Mesodermal cell (in vitro differentiated cells): ENCODE data around the gene SEC61B.

Experiments
- H3K27ac ChIP-seq: 2 replicates; pipeline ENCODE4 v1.7.0; 2013; ENCODE audit warnings: mild to moderate bottlenecking, low read depth, low read length, moderate library complexity; ENCODE audit not compliant: severe bottlenecking
- H3K36me3 ChIP-seq: 2 replicates; pipeline ENCODE4 v1.7.1; 2013; ENCODE audit warnings: mild to moderate bottlenecking, low read length, moderate library complexity; ENCODE audit not compliant: control insufficient read depth, insufficient read depth
- H3K4me1 ChIP-seq: one replicate; pipeline ENCODE4 v1.7.1; 2013; ENCODE audit warnings: mild to moderate bottlenecking, low read length; ENCODE audit not compliant: insufficient read depth, control insufficient read depth, poor library complexity, severe bottlenecking
- H3K4me3 ChIP-seq: 2 replicates; pipeline ENCODE4 v1.7.0; 2013; ENCODE audit warnings: low read length, control low read depth, mild to moderate bottlenecking; ENCODE audit not compliant: insufficient read depth, poor library complexity, severe bottlenecking; ENCODE audit errors: extremely low read depth
- H3K9me3 ChIP-seq: 2 replicates; pipeline ENCODE4 v1.7.1; 2013; ENCODE audit warnings: mild to moderate bottlenecking, low read length, moderate library complexity; ENCODE audit not compliant: control insufficient read depth
- WGBS, 2 experiments: methylation state at CpG; one replicate each; pipeline ENCODE4 v1.1.5; 2013; ENCODE audit warnings: missing lambda C conversion rate in 2 of 2; ENCODE audit not compliant: insufficient coverage in 2 of 2; 5-methylcytosine and 5-hydroxymethylcytosine counted together

SEC61B gene

DNA sequence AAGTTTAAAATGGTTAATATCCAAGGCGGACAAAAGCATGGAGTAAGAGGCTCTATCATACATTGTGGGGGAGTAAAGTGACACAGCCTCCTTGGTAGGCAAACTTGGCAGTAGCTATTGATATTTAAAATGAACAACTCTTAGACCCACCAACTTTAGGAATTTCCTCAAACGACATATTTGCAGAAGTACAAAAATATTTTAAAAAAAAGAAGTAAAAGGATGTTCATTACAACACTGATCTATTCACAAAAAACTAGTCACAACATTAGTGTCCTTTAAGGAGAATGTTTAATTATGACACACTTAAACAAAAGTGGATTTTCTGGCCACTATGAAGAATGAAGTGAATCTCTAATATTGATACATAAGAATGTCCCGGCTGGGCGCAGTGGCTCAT lies 2.1 kb upstream of the SEC61B start:
- 100% methylated on average over 2 of the region's 4 CpGs; no CpG with 5 or more reads in 1 of the 2 experiments for WGBS, 2 experiments
- H3K27ac ChIP-seq: no peak overlapping the region
- H3K36me3 ChIP-seq: peaks cover 49% of the 10 kb centered on the region
- H3K9me3 ChIP-seq: no peaks in the 10 kb centered on the region
- peak overlapping the region; percentile 92 for H3K4me3 ChIP-seq
- H3K4me1 ChIP-seq: no peaks in the 10 kb centered on the region

DNA sequence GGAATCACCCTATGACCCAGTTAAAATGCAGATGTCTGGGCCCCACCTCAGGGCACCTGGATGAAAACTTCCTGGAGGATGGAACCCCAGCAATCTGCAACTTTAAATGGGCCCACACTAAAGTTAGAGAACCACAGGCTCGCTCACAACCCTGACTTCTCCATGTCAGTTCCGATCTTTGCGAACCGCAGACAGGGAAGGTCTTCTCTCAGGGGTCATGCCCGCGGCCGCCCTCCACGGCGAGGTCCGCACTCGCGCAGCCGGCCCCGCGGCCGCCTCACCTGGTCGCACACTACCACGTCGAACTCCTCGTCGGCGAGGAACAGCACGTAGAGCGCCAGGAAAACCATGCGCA lies 839 bp upstream of the SEC61B start:
- Histone ChIP-seq H3K9me3 (no peaks in the 10 kb centered on the region), H3K27ac (peak overlapping the region; percentile 99), H3K4me1 (no peaks in the 10 kb centered on the region), H3K4me3 (peak overlapping the region; percentile 92), H3K36me3 (peaks cover 54% of the 10 kb centered on the region)
- WGBS, 2 experiments: 1% methylated on average over 22 to 24 of the region's 25 CpGs

DNA sequence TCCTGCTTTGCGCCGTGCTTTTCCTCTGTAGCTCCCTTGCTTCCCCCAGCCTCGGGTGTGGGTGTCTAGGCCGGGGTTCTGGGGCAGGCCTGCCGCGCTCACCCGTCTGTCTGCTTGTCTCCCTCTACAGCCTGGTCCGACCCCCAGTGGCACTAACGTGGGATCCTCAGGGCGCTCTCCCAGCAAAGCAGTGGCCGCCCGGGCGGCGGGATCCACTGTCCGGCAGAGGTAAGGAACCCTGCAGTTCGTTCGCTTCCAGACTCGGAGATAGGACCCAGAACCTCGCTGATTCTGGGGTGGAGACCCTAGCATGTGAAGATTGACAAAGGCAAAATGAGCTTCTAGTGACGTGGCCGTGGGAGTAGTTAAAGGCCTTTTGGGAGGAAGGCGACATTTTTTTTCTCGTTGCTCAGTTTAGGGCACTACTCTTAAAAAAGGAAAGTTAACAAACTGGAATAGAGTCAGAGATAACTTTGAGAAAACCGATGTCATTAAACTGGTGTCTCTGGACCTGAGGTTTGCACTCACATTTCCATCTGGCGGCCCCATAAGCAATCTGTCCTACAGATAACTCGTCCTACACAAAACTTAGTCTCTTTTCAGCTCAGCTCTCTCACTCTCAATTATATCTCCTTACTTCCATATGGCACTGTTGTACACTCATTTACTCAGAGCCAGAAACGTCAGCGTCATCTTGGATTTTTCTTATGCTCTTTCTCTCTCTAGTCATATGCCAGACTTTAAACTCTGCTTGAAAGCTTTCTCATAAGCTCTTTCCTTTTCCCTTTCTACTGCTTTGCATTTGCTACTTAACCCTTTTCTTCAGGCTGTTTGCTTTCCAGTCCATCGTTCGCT lies 561 bp downstream of the SEC61B start:
- Histone ChIP-seq H3K4me3 (peak overlapping the region; percentile 92), H3K9me3 (no peaks in the 10 kb centered on the region), H3K27ac (peak overlapping the region; percentile 99), H3K36me3 (peaks cover 57% of the 10 kb centered on the region), H3K4me1 (no peaks in the 10 kb centered on the region)
- 15% methylated on average over 27 to 28 of the region's 30 CpGs for WGBS, 2 experiments

DNA sequence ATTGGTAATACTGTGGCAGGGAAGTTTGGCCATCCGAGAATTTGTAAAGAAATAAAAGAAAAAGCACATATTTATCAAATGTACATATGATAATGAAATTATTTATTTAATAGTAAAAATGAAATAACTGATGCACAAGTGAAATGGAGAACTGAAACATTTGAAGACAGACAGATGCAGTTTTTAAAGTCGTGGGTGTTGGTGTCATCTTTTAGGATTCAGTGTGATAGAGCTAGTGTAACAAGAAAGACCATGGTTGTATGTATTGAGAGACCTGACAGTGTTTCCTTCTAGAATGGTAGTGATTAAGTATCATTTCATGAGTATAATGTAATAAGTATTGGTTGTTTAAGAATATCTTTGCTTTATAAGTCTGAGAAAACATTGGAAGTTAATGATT lies 2.4 kb downstream of the SEC61B start:
- H3K9me3 ChIP-seq: no peaks in the 10 kb centered on the region
- WGBS, 2 experiments: 94 to 100% methylated on average over 1 of the region's 2 CpGs
- H3K4me3 ChIP-seq: no peak overlapping the region
- H3K27ac ChIP-seq: no peak overlapping the region
- no peaks in the 10 kb centered on the region for H3K4me1 ChIP-seq
- H3K36me3 ChIP-seq: peaks cover 61% of the 10 kb centered on the region

DNA sequence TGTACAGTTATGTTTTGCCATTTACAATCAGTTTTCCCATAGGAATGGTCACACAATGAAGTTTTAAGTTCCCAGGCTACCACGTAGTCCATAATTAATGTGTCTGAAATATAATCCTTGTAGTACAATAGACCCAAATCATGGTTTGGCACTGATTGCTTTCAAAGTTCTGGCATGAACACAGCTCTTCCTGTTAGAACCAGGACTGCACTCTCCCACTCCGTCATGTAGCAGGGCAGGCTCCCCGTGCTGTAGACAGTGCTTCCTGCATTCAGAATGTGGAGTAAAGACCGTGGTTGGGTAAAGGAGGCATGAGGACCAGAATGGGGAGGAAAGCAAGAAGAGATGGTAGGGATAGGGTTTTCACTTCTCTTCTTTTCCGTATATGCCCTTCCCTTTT lies 4.0 kb downstream of the SEC61B start:
- Histone ChIP-seq H3K27ac (no peak overlapping the region), H3K36me3 (peaks cover 68% of the 10 kb centered on the region)
- 93 to 100% methylated on average over 3 of the region's 5 CpGs for WGBS, 2 experiments

DNA sequence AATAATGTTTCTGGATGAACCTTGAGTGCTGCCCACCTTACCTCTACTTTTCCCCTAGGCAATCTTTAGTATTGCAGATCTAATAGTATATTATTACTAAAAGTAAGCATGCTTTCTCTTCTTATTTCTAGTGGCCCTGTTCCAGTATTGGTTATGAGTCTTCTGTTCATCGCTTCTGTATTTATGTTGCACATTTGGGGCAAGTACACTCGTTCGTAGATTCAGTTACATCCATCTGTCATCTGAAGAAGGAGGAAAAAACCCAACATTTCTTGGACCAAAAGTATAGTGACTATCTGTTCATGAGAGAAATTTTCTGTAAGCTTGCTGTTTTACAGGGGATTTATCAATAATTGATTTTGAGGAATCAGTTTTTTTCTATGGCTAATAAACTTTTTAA lies 8.1 kb downstream of the SEC61B start:
- WGBS, 2 experiments: no CpG with 5 or more reads among the region's 3 CpGs
- H3K36me3 ChIP-seq: peaks cover 79% of the 10 kb centered on the region

More for the DNA sequence above, 4.0 kb downstream of the SEC61B start:
- no peak overlapping the region for H3K4me3 ChIP-seq
- no peaks in the 10 kb centered on the region for H3K9me3 ChIP-seq
- H3K4me1 ChIP-seq: no peaks in the 10 kb centered on the region

DNA sequence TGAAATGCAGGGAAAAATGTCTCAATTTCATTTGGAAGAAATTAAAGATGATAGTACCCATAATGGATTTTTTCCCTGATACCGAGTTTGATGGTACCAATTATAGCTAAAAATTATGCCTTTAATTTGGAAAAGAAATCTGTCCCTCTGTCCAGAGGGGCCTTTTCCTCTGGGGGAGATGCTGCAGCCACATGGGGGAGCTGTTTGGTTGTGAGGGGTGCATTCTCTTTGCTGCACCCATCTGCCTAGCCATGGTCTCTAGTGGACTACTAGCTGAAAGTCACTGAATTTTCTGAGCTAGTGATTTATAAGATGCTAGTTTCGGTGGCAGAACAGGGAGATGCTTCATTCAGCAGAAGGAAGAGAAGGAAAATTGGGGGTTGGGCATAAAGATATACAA lies 9.6 kb downstream of the SEC61B start:
- Histone ChIP-seq H3K36me3 (peaks cover 64% of the 10 kb centered on the region), H3K4me3 (no peak overlapping the region), H3K9me3 (no peaks in the 10 kb centered on the region), H3K27ac (no peak overlapping the region), H3K4me1 (no peaks in the 10 kb centered on the region)
- WGBS, 2 experiments: no CpG with 5 or more reads among the region's 2 CpGs

More for the DNA sequence above, 8.1 kb downstream of the SEC61B start:
- no peaks in the 10 kb centered on the region for H3K4me1 ChIP-seq
- H3K27ac ChIP-seq: no peak overlapping the region
- H3K4me3 ChIP-seq: no peak overlapping the region
- H3K9me3 ChIP-seq: no peaks in the 10 kb centered on the region

DNA sequence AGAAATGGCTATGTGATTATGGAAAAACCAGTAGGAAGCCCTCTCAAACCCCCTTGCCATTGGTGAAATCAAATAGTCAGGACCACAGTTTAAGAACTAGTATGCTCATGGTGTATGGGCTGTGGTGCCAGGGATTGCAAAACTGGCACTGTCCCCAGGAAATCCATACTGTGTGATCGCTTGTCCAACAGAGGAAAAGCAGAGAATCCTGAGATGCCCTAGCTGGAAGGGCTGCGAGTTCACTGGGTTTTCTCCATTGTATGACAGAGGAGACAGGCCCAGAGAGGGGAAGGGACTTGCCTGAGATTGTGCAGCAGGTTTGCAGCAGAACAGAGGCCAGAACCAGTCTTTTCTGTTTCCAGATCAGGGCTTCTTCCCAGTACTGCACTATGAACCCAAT lies 12.5 kb downstream of the SEC61B start:
- Histone ChIP-seq H3K4me1 (peaks cover 6% of the 10 kb centered on the region), H3K4me3 (no peak overlapping the region), H3K36me3 (peaks cover 56% of the 10 kb centered on the region), H3K9me3 (no peaks in the 10 kb centered on the region), H3K27ac (no peak overlapping the region)
- WGBS, 2 experiments: 89 to 97% methylated on average over 2 of the region's 2 CpGs

DNA sequence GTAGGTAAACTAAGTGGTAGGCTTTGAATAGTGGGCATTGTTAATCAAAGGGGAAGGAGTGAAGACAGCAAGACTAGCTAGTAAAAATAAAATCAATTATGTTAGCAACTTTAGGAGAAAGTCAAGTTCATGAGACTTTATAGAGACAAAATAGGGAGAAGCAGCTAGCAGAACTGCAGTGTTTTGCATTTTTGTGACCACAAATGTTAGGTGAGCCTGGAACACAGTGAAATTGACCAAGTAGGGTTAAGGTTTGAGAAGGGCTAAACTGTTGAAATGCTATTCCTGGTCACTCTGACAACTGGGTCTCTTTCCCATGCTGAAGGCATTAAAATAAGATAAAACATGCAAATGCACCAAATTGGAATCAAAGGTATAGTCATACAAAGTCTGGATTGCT lies 13.0 kb downstream of the SEC61B start:
- Histone ChIP-seq H3K27ac (no peak overlapping the region), H3K4me3 (no peak overlapping the region), H3K4me1 (peaks cover 6% of the 10 kb centered on the region), H3K36me3 (peaks cover 56% of the 10 kb centered on the region), H3K9me3 (no peaks in the 10 kb centered on the region)

DNA sequence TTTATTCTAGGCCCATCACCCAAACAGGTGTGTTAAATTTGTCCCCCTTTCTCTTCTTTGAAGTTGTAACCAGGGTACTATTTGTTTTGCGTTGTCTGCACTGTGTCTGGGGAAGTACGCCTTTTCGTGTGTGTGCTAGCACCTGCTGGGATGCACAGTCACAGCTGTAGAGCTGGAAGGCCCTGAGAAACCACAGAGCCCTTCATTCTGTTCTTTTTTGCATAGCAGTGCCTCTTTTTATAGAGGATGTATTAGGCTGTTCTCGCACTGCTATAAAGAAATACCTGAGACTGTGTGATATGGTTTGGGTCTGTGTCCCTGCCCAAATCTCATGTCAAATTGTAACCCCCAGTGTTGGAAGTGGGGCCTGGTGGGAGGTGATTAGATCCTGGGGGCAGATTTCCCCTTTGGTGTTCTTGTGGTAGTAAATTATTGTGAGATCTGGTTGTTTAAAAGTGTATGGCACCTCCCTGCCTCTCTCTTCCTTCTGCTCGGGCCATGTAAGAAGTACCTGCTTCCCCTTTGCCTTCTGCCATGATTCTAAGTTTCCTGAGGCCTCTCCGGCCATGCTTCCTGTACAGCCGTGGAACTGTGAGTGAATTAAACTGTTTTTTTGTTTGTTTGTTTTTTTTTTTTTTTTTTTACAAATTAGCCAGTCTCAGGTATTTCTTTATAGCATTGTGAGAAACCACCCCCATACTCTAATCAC lies 14.0 kb downstream of the SEC61B start:
- Histone ChIP-seq H3K4me3 (no peak overlapping the region), H3K27ac (no peak overlapping the region), H3K9me3 (no peaks in the 10 kb centered on the region), H3K36me3 (peaks cover 52% of the 10 kb centered on the region), H3K4me1 (peaks cover 6% of the 10 kb centered on the region)
- WGBS, 2 experiments: 89 to 100% methylated on average over 2 to 3 of the region's 7 CpGs

DNA sequence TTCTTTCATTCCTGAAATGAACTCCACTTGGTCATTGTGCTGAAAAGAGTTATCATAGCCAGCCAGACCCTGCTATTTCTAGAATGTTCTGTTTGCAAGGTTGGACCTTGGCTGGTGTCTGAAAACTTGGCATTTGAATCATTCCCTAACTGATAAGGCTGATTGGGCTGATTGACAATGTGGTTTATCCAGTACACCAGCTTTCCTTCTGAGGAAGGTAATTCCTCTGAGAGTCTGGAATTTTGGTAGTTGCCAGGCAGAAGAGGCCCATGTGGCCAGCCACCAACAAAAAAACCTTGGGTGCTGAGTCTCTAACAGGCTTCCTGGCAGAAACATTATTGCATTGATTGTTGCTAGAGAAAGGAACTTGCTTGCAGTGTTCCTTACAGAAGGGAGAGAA lies 15.3 kb downstream of the SEC61B start:
- no peak overlapping the region for H3K4me3 ChIP-seq
- peaks cover 44% of the 10 kb centered on the region for H3K36me3 ChIP-seq
- no peak overlapping the region for H3K27ac ChIP-seq
- no peaks in the 10 kb centered on the region for H3K9me3 ChIP-seq
- peaks cover 6% of the 10 kb centered on the region for H3K4me1 ChIP-seq
